DND-41 (cell line): Measurements from ENCODE around the gene TCHH.

Experiments used
- ATAC-seq: fragments of 200-7000 bp; cut with Tn5 transposase; 3 replicates; pipeline ENCODE4 v1.9.1; 2021; ENCODE audit warnings: low read depth; ENCODE audit not compliant: insufficient read depth
- DNase-seq: peaks from one replicate; pipeline ENCODE4 v3.0.0-alpha.2; 2020
- H2AFZ ChIP-seq: 2 replicates; pipeline ENCODE4 v1.6.0; 2012; ENCODE audit warnings: low read depth, low read length
- H3K27ac ChIP-seq: 2 replicates; pipeline ENCODE4 v1.5.1; 2012; ENCODE audit warnings: low read length, inconsistent platforms
- H3K27me3 ChIP-seq: fragments of 200-600 bp; sonication (generic); 2 replicates; pipeline ENCODE4 v1.6.0; 2012; ENCODE audit warnings: low read length, mild to moderate bottlenecking, inconsistent platforms; ENCODE audit not compliant: insufficient read depth, poor library complexity
- H3K36me3 ChIP-seq: 2 replicates; pipeline ENCODE4 v1.5.1; 2012; ENCODE audit warnings: low read length, inconsistent platforms; ENCODE audit not compliant: insufficient read depth
- H3K4me1 ChIP-seq: 2 replicates; pipeline ENCODE4 v1.5.1; 2012; ENCODE audit warnings: mild to moderate bottlenecking, low read length; ENCODE audit not compliant: insufficient read depth
- H3K4me2 ChIP-seq: 2 replicates; pipeline ENCODE4 v1.6.0; 2012; ENCODE audit warnings: mild to moderate bottlenecking, moderate library complexity, low read length, inconsistent platforms; ENCODE audit not compliant: insufficient read depth
- H3K4me3 ChIP-seq, 2 experiments: fragments of 200-600 bp in 1 of 2; shearing (Covaris generic) in 1 of 2; 2 replicates each; pipeline ENCODE4 v1.5.1; 2012 to 2016; ENCODE audit warnings: inconsistent platforms in 2 of 2, low read length in 2 of 2, mild to moderate bottlenecking in 2 of 2, low read depth in 1 of 2, moderate library complexity in 1 of 2
- H3K79me2 ChIP-seq: 2 replicates; pipeline ENCODE4 v1.6.0; 2012; ENCODE audit warnings: low read length, inconsistent platforms; ENCODE audit not compliant: insufficient read depth
- H3K9ac ChIP-seq: 2 replicates; pipeline ENCODE4 v1.6.0; 2012; ENCODE audit warnings: low read depth, mild to moderate bottlenecking, inconsistent platforms, low read length, moderate library complexity
- H3K9me3 ChIP-seq: 2 replicates; pipeline ENCODE4 v1.5.1; 2012; ENCODE audit warnings: low read length, moderate library complexity, mild to moderate bottlenecking, inconsistent platforms; ENCODE audit not compliant: insufficient read depth, severe bottlenecking
- H4K20me1 ChIP-seq: 2 replicates; pipeline ENCODE4 v1.6.0; 2012; ENCODE audit warnings: low read length; ENCODE audit not compliant: insufficient read depth
- EZH2 ChIP-seq: IDR thresholded peaks from 3 replicates; pipeline ENCODE4 v1.6.1; 2012; ENCODE audit warnings: borderline replicate concordance, low read depth, mild to moderate bottlenecking, moderate library complexity, low read length, inconsistent platforms; ENCODE audit not compliant: severe bottlenecking
- TF ChIP-seq, protein P1 (sequence below): IDR thresholded peaks from 2 replicates; pipeline ENCODE4 v1.5.1; 2012; ENCODE audit warnings: borderline replicate concordance, low read length, moderate library complexity, mild to moderate bottlenecking; ENCODE audit not compliant: poor library complexity, severe bottlenecking; ENCODE audit errors: extremely low read depth

The TCHH gene

GRCh38 chr1:152130186-152130585 lies 14.9 kb upstream of the TCHH start:
- Histone ChIP-seq H3K27ac (no peak overlapping the region), H3K9me3 (no peaks in the 10 kb centered on the region)
- TF ChIP-seq, protein P1, sequence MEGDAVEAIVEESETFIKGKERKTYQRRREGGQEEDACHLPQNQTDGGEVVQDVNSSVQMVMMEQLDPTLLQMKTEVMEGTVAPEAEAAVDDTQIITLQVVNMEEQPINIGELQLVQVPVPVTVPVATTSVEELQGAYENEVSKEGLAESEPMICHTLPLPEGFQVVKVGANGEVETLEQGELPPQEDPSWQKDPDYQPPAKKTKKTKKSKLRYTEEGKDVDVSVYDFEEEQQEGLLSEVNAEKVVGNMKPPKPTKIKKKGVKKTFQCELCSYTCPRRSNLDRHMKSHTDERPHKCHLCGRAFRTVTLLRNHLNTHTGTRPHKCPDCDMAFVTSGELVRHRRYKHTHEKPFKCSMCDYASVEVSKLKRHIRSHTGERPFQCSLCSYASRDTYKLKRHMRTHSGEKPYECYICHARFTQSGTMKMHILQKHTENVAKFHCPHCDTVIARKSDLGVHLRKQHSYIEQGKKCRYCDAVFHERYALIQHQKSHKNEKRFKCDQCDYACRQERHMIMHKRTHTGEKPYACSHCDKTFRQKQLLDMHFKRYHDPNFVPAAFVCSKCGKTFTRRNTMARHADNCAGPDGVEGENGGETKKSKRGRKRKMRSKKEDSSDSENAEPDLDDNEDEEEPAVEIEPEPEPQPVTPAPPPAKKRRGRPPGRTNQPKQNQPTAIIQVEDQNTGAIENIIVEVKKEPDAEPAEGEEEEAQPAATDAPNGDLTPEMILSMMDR, result no peak
- TF ChIP-seq EZH2, result no peak

DNA sequence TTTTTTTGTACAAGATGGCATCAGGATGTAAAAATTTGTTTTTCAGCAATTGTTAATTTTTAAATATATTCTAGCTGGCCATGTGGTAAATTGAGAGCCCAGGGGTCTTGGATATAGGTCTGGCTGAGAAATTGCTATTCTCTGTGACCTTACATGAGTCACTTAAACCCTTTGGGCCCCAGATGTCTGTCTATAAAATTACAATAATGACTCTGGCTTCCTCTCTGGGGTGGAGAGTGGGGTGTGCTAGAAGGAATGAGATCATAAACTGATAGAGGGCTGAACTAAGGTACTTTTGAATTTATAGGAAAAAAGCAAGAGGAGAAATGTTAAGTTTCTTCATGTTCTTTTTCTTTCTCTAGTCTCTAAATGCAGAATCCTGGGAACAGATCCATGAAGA lies 12.4 kb upstream of the TCHH start:
- Histone ChIP-seq H3K9me3 (no peaks in the 10 kb centered on the region), H3K36me3 (no peaks in the 10 kb centered on the region), H3K4me1 (no peaks in the 10 kb centered on the region), H3K79me2 (no peaks in the 10 kb centered on the region), H3K27ac (no peak overlapping the region), H3K4me3 (no peak overlapping the region), H3K27me3 (peaks cover 29% of the 10 kb centered on the region), H2AFZ (no peak overlapping the region), H4K20me1 (no peaks in the 10 kb centered on the region), H3K9ac (no peak overlapping the region), H3K4me2 (no peak overlapping the region)
- ATAC-seq (no peak), DNase-seq (no peak)
- no peak for TF ChIP-seq EZH2
- TF ChIP-seq, protein P1, result no peak

More at GRCh38 chr1:152130186-152130585, 14.9 kb upstream of the TCHH start:
- Histone ChIP-seq H4K20me1 (no peaks in the 10 kb centered on the region), H3K27me3 (peaks cover 20% of the 10 kb centered on the region), H3K9ac (no peak overlapping the region), H2AFZ (no peak overlapping the region), H3K79me2 (no peaks in the 10 kb centered on the region), H3K4me1 (no peaks in the 10 kb centered on the region), H3K4me2 (no peak overlapping the region), H3K36me3 (no peaks in the 10 kb centered on the region), H3K4me3 (no peak overlapping the region)
- DNase-seq, result no peak
- ATAC-seq, result no peak

- H3K4me2 ChIP-seq, result no peak overlapping the region
- H2AFZ ChIP-seq, result no peak overlapping the region
- H3K27ac ChIP-seq, result no peak overlapping the region
- peak; percentile 78 for ATAC-seq
- peak; percentile 35 for DNase-seq
- no peak overlapping the region for H3K4me3 ChIP-seq
- H3K9ac ChIP-seq, result no peak overlapping the region
- H3K9me3 ChIP-seq, result no peaks in the 10 kb centered on the region
- peaks cover 29% of the 10 kb centered on the region for H3K27me3 ChIP-seq
- no peak for TF ChIP-seq EZH2
- TF ChIP-seq, protein P1, result no peak
- H3K36me3 ChIP-seq, result no peaks in the 10 kb centered on the region
- H3K79me2 ChIP-seq, result no peaks in the 10 kb centered on the region
- no peaks in the 10 kb centered on the region for H4K20me1 ChIP-seq
- H3K4me1 ChIP-seq, result no peaks in the 10 kb centered on the region
These were observed 10.7 kb upstream of the TCHH start for GRCh38 chr1:152125834-152126443.
